GM23338 (cell line): ENCODE data around the gene TECTB. TPM values are rescaled to one million over a fixed set of nuclear protein-coding genes. Genes with fewer than 3 reads are reported as not detected.

Experiments used
- ATAC-seq: fragments of 200-7000 bp; cut with Tn5 transposase; 3 replicates; pipeline ENCODE4 v1.9.1; 2020
- DNase-seq: peaks from one replicate; pipeline ENCODE4 v3.0.0-alpha.2; 2015; ENCODE audit warnings: low spot score
- H2AFZ ChIP-seq: fragments of 200-600 bp; sonication (generic); 2 replicates; pipeline ENCODE4 v1.8.0; 2016; ENCODE audit warnings: antibody characterized with exemption, mild to moderate bottlenecking, moderate library complexity
- H3F3A ChIP-seq: fragments of 200-600 bp; sonication (generic); replicated peaks from 2 replicates; pipeline ENCODE4 v1.8.0; 2017; ENCODE audit warnings: antibody characterized with exemption, mixed run types, low read depth
- H3K27ac ChIP-seq: fragments of 200-600 bp; sonication (generic); 2 replicates; pipeline ENCODE4 v1.6.1; 2016; ENCODE audit warnings: low read depth
- H3K27me3 ChIP-seq: fragments of 200-600 bp; sonication (generic); 2 replicates; pipeline ENCODE4 v1.8.0; 2016; ENCODE audit warnings: mild to moderate bottlenecking, mixed run types, moderate library complexity; ENCODE audit not compliant: insufficient read depth
- H3K36me3 ChIP-seq: fragments of 200-600 bp; sonication (generic); 2 replicates; pipeline ENCODE4 v1.8.0; 2016; ENCODE audit warnings: mild to moderate bottlenecking; ENCODE audit not compliant: insufficient read depth
- H3K4me1 ChIP-seq: fragments of 200-600 bp; sonication (generic); 2 replicates; pipeline ENCODE4 v1.8.0; 2016; ENCODE audit warnings: mild to moderate bottlenecking, moderate library complexity; ENCODE audit not compliant: insufficient read depth
- H3K4me2 ChIP-seq: fragments of 200-600 bp; sonication (generic); 2 replicates; pipeline ENCODE4 v1.7.1; 2017; ENCODE audit warnings: mixed run types
- H3K4me3 ChIP-seq: fragments of 200-600 bp; sonication (generic); 2 replicates; pipeline ENCODE4 v1.6.1; 2016; ENCODE audit warnings: mixed run types
- H3K79me2 ChIP-seq: fragments of 200-600 bp; sonication (generic); replicated peaks from 2 replicates; pipeline ENCODE4 v1.8.0; 2017; ENCODE audit warnings: mild to moderate bottlenecking; ENCODE audit not compliant: insufficient read depth
- H3K9me2 ChIP-seq: fragments of 200-600 bp; sonication (generic); 2 replicates; pipeline ENCODE4 v1.8.0; 2017; ENCODE audit not compliant: insufficient read depth
- H4K20me1 ChIP-seq: fragments of 200-600 bp; sonication (generic); replicated peaks from 2 replicates; pipeline ENCODE4 v1.8.0; 2017; ENCODE audit warnings: mild to moderate bottlenecking; ENCODE audit not compliant: insufficient read depth
- H3K27ac Mint-ChIP-seq: 2 replicates; pipeline ENCODE4 v1.8.0; 2020; ENCODE audit warnings: inconsistent platforms, mild to moderate bottlenecking, moderate library complexity, mixed read lengths
- H3K27me3 Mint-ChIP-seq: 3 replicates; pipeline ENCODE4 v1.8.0; 2022; ENCODE audit warnings: low read depth, mild to moderate bottlenecking, moderate library complexity, mixed read lengths, inconsistent platforms; ENCODE audit not compliant: insufficient read depth, poor library complexity
- H3K36me3 Mint-ChIP-seq: 3 replicates; pipeline ENCODE4 v1.8.0; 2021; ENCODE audit warnings: low read depth, mild to moderate bottlenecking, inconsistent platforms, moderate library complexity, mixed read lengths
- H3K4me1 Mint-ChIP-seq: 3 replicates; pipeline ENCODE4 v1.8.0; 2020; ENCODE audit warnings: mild to moderate bottlenecking, inconsistent platforms, mixed read lengths
- H3K4me3 Mint-ChIP-seq: 3 replicates; pipeline ENCODE4 v1.8.0; 2021; ENCODE audit warnings: moderate library complexity, mild to moderate bottlenecking, inconsistent platforms, mixed read lengths
- H3K9me3 Mint-ChIP-seq: 3 replicates; pipeline ENCODE4 v1.8.0; 2020; ENCODE audit warnings: moderate library complexity, mild to moderate bottlenecking, inconsistent platforms, mixed read lengths
- CREB1 ChIP-seq: fragments of 250-450 bp; sonication (Bioruptor Pico); IDR thresholded peaks from 2 replicates; pipeline ENCODE4 v1.5.0; 2020; ENCODE audit warnings: low read depth, mild to moderate bottlenecking, moderate library complexity
- EZH2 ChIP-seq: fragments of 200-600 bp; sonication (generic); IDR thresholded peaks from one replicate; pipeline ENCODE4 v1.8.0; 2017; ENCODE audit warnings: antibody characterized with exemption, mild to moderate bottlenecking, low read depth; ENCODE audit not compliant: unreplicated experiment
- EZH2phosphoT487 ChIP-seq: fragments of 200-600 bp; sonication (generic); IDR thresholded peaks from one replicate; pipeline ENCODE4 v1.8.1; 2018; ENCODE audit warnings: antibody characterized with exemption; ENCODE audit not compliant: unreplicated experiment
- JUNB ChIP-seq: IDR thresholded peaks from one replicate; pipeline ENCODE4 v1.6.1; 2016; ENCODE audit warnings: antibody characterized with exemption; ENCODE audit not compliant: unreplicated experiment
- NANOG ChIP-seq: IDR thresholded peaks from 2 replicates; pipeline ENCODE4 v1.6.1; 2016; ENCODE audit warnings: antibody characterized with exemption, borderline replicate concordance
- POLR2AphosphoS5 ChIP-seq: IDR thresholded peaks from 2 replicates; pipeline ENCODE4 v1.6.1; 2016; ENCODE audit warnings: antibody characterized with exemption, low read depth
- STAT1 ChIP-seq: IDR thresholded peaks from one replicate; pipeline ENCODE4 v1.6.1; 2016; ENCODE audit warnings: antibody characterized with exemption; ENCODE audit not compliant: unreplicated experiment
- ZNF114 ChIP-seq: fragments of 250-450 bp; sonication (Bioruptor Pico); IDR thresholded peaks from 2 replicates; pipeline ENCODE4 v1.5.0; 2020; ENCODE audit warnings: mild to moderate bottlenecking, moderate library complexity
- ZNF331 ChIP-seq: fragments of 250-450 bp; sonication (Bioruptor Pico); IDR thresholded peaks from 2 replicates; pipeline ENCODE4 v1.5.0; 2020; ENCODE audit warnings: low read depth, mild to moderate bottlenecking, moderate library complexity
- ZNF462 ChIP-seq: fragments of 250-450 bp; sonication (Bioruptor Pico); IDR thresholded peaks from 2 replicates; pipeline ENCODE4 v1.5.0; 2020; ENCODE audit warnings: mild to moderate bottlenecking, moderate library complexity
- polyA plus RNA-seq: library from polyadenylated mRNA; unstranded; fragments of >200 nt; fragmentation: Nextera tagmentation; extraction: Ambion mirVana; gene quantifications from 2 replicates; pipeline ENCODE4 v1.2.1, GENCODE V29; 2016
- total RNA-seq: library from RNA; depleted of rRNA; stranded (reverse); fragments of >200 nt; shearing (Covaris generic); gene quantifications from 2 replicates; pipeline ENCODE4 v1.2.3, GENCODE V29; 2014
- TF ChIP-seq, protein P1 (sequence below): IDR thresholded peaks from one replicate; pipeline ENCODE4 v1.6.1; 2018; ENCODE audit warnings: antibody characterized with exemption; ENCODE audit not compliant: unreplicated experiment
- TF ChIP-seq, protein P2 (sequence below): IDR thresholded peaks from 2 replicates; pipeline ENCODE4 v1.6.1; 2016; ENCODE audit warnings: antibody characterized with exemption

Gene TECTB
- total and polyA plus RNA-seq, 2 experiments from 2014 or later = not detected

DNA sequence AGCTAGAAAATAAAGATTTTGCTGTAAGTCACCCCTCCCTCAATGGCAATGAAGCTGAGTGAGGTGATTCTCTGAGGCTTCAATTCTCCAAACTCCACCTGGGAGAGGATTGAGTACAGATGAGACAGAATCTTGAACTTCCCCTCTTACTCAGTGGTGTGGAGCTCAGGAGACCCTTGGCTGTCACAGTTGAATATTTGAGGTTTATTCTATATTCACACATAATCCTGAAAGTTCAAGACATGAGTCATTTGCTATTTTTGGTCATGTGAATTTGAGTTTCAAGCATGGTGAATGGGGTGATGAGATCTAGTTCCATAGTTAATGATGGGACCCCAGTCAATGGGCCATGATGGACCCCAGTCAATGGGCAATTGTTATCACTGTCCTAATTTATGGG, 13.9 kb upstream of the TECTB start:
- no peak for DNase-seq
- no peaks in the 10 kb centered on the region; the same call in 2 of the 3 replicates for H3K9me3 Mint-ChIP-seq

DNA sequence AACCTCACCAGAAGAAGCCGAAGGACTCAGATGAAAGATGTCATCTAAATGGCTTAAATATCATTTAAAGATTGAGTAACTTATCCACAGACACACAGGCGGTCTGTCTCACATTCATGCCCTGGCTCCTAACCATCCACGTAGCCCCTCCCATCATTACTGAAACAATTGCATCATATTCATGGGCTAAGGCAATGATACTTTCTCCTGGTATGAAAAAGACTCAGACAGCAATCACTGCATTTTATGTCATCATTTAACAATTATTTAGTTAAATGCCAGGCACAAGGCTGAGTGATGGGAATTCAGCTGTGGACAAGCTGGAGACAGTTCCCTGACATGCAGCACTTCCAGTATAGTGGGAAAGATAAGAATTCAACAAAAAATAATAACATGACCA, 11.2 kb upstream of the TECTB start:
- Mint-ChIP-seq H3K9me3 (no peaks in the 10 kb centered on the region; the same call in 2 of the 3 replicates), H3K27me3 (no peaks in the 10 kb centered on the region), H3K4me3 (no peak overlapping the region), H3K36me3 (no peaks in the 10 kb centered on the region), H3K27ac (no peak overlapping the region), H3K4me1 (no peaks in the 10 kb centered on the region)
- H3K4me2 ChIP-seq = no peak overlapping the region
- H2AFZ ChIP-seq = peak overlapping the region; percentile 74; the same call in 1 of the 2 replicates
- no peaks in the 10 kb centered on the region for H4K20me1 ChIP-seq
- H3K4me1 ChIP-seq = no peaks in the 10 kb centered on the region
- no peaks in the 10 kb centered on the region for H3K27me3 ChIP-seq
- H3K79me2 ChIP-seq = no peaks in the 10 kb centered on the region
- H3K27ac ChIP-seq = no peak overlapping the region
- no peak overlapping the region for H3K4me3 ChIP-seq
- ATAC-seq (no peak), DNase-seq (no peak)
- H3K9me2 ChIP-seq = peaks cover 7% of the 10 kb centered on the region; the same call in 1 of the 2 replicates
- no peaks in the 10 kb centered on the region for H3K36me3 ChIP-seq
- H3F3A ChIP-seq = no peaks in the 10 kb centered on the region
- TF ChIP-seq JUNB (no peak), ZNF114 (no peak), CREB1 (no peak), ZNF462 (CRISPR knock-in tag) (no peak), EZH2 (no peak), EZH2phosphoT487 (no peak), STAT1 (no peak), NANOG (no peak), ZNF331 (CRISPR knock-in tag) (no peak), POLR2AphosphoS5 (no peak)
- TF ChIP-seq, protein P1, sequence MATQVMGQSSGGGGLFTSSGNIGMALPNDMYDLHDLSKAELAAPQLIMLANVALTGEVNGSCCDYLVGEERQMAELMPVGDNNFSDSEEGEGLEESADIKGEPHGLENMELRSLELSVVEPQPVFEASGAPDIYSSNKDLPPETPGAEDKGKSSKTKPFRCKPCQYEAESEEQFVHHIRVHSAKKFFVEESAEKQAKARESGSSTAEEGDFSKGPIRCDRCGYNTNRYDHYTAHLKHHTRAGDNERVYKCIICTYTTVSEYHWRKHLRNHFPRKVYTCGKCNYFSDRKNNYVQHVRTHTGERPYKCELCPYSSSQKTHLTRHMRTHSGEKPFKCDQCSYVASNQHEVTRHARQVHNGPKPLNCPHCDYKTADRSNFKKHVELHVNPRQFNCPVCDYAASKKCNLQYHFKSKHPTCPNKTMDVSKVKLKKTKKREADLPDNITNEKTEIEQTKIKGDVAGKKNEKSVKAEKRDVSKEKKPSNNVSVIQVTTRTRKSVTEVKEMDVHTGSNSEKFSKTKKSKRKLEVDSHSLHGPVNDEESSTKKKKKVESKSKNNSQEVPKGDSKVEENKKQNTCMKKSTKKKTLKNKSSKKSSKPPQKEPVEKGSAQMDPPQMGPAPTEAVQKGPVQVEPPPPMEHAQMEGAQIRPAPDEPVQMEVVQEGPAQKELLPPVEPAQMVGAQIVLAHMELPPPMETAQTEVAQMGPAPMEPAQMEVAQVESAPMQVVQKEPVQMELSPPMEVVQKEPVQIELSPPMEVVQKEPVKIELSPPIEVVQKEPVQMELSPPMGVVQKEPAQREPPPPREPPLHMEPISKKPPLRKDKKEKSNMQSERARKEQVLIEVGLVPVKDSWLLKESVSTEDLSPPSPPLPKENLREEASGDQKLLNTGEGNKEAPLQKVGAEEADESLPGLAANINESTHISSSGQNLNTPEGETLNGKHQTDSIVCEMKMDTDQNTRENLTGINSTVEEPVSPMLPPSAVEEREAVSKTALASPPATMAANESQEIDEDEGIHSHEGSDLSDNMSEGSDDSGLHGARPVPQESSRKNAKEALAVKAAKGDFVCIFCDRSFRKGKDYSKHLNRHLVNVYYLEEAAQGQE = no peak
- TF ChIP-seq, protein P2, sequence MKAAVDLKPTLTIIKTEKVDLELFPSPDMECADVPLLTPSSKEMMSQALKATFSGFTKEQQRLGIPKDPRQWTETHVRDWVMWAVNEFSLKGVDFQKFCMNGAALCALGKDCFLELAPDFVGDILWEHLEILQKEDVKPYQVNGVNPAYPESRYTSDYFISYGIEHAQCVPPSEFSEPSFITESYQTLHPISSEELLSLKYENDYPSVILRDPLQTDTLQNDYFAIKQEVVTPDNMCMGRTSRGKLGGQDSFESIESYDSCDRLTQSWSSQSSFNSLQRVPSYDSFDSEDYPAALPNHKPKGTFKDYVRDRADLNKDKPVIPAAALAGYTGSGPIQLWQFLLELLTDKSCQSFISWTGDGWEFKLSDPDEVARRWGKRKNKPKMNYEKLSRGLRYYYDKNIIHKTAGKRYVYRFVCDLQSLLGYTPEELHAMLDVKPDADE = no peak

More for the DNA sequence above, 13.9 kb upstream of the TECTB start:
- Histone ChIP-seq H3K27ac (no peak overlapping the region), H3K27me3 (no peaks in the 10 kb centered on the region), H3K4me2 (no peak overlapping the region), H2AFZ (no peak overlapping the region), H3F3A (no peaks in the 10 kb centered on the region), H3K36me3 (no peaks in the 10 kb centered on the region), H3K9me2 (peaks cover 5% of the 10 kb centered on the region; the same call in 1 of the 2 replicates), H3K4me3 (no peak overlapping the region), H3K79me2 (no peaks in the 10 kb centered on the region), H4K20me1 (no peaks in the 10 kb centered on the region), H3K4me1 (no peaks in the 10 kb centered on the region)
- TF ChIP-seq POLR2AphosphoS5 = no peak
- ATAC-seq = no peak
- Mint-ChIP-seq H3K36me3 (no peaks in the 10 kb centered on the region), H3K27ac (no peak overlapping the region), H3K27me3 (no peaks in the 10 kb centered on the region), H3K4me1 (no peaks in the 10 kb centered on the region), H3K4me3 (no peak overlapping the region)
